ENCODE data around the gene KLHL29.
A peak's percentile ranks its signal among the peaks of the same experiment; 100 is the strongest.
"Not testable (repeated sequence)": the region's sequence is repeated elsewhere in the genome, so short reads cannot be mapped to it uniquely, and the experiment has no call there.

Gene KLHL29

DNA sequence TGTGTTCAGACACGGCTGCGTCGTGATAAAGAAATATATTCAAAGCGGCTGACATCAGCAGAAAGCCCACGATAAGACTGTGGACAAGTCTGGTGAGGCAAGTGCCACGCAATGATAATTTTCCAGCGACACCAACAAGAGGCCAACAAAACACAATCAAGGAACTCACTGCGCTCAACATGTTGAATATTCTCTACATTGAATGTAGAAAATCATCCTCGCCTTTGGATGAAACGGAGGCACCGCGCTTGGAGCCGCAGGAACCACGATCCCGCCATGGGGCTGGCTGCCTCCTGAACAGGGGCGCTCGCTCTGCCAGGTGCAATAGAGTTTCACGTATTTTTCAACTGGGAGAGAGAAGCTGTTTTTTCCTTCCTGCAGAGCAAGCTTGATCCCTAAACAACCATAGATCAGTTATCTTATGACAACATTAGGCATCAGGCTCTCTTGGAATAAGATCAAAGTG lies 321.7 kb downstream of the KLHL29 start:
- no peak for DNase-seq

GRCh38 chr2:23707096-23707495 lies 322.1 kb downstream of the KLHL29 start:
- no peak for DNase-seq

- DNase-seq, result no peak
These were observed 323.8 kb downstream of the KLHL29 start for GRCh38 chr2:23708771-23709170.

GRCh38 chr2:23709311-23709710 lies 324.3 kb downstream of the KLHL29 start:
- no peak for DNase-seq

DNA sequence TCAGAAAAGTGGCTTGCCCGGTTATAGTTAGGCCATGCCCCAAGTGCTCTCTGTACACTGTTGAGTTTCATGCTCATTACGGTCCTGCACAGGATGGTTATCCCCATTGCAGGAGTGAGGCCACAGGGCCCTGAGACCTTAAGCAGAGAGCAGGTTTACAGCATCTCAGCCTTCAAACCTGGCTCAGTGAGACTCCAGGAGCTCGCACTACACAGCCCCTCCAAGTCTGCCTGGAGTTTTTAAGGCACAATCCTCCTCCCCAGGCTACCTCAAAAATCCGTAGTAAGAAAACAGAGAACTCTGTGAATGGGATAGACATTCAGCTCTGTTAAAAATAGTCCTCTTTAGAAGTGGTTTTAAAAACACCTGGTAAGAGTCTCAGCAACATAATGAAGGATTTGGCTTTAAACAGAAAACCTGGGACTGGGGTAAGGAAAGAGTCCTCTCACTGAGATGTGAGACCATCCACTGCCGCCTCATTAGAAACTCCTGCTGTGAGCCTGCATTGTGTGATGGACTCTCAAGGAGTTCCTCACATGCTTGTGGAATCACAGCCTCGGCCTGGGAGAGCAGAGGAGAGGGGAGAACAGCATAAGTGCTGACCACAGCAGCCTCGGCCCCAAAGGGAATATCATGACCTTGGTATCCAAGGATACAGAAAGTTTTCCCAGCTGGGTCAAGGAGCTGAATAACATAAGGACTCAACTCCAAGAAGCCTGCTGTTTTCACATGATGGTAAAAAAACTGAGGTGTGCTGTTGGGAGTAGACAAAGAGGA lies 327.2 kb downstream of the KLHL29 start:
- DNase-seq, result no peak

DNA sequence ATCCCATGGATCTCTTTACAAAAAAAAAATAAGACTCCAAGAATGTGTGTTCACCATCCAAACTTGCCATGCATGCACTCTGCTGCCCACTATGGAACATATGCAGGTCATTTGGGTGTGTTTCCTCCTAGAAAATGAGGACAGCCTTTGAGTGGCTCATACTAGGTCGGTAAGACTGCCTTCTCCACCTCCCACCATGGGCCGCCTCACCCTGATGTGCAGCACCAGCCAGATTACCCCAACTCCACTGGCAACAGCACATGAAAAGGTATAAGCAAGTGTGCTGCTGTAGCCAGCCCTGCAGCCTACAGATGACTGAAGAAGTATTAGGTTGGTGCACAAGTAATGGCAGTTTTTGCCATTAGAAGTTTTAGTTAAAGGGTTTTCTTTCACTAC lies 327.8 kb downstream of the KLHL29 start:
- DNase-seq, result no peak

GRCh38 chr2:23713351-23713750 lies 328.4 kb downstream of the KLHL29 start:
- DNase-seq, result no peak

GRCh38 chr2:23718931-23719700 lies 334.1 kb downstream of the KLHL29 start:
- no peak for DNase-seq

DNA sequence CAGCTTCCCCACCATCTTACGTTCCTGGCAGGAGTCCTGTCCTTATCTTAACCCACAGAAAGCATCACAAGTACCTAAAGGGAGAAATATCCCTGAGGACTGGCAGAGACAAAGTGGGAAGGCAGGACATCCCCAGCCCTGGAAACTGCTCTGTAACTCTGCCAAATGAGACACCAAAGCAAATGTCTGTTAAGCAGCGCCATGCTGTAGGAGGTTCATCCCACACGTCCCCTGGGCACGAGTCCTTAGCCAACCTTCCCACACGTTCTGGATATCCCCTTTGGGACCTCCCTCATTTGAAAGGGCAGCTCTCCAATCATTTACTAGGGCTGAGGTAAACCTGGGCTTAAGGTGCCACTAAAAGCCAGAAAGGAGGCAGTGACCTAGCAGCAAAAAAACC lies 334.7 kb downstream of the KLHL29 start:
- no peak for DNase-seq

- no peak for DNase-seq
These were observed 335.9 kb downstream of the KLHL29 start for GRCh38 chr2:23720705-23721453.

DNA sequence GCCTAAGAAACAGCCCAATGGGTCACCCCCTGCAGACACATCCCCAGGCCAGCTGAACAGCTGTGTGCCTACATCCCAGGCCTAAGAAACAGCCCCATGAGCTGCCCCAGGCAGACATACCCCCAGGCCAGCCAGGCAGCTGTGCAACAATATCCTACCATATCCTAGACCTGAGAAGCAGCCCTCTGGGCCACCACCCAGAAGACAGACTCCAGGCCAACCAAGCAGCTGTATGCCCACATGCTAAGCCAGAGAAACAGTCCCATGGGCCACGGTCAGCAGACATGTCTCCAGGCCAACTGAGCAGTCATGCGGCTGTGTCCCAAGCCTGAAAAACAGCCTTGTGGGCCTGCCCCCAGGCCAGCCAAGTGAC lies 336.5 kb downstream of the KLHL29 start:
- DNase-seq, result no peak

DNA sequence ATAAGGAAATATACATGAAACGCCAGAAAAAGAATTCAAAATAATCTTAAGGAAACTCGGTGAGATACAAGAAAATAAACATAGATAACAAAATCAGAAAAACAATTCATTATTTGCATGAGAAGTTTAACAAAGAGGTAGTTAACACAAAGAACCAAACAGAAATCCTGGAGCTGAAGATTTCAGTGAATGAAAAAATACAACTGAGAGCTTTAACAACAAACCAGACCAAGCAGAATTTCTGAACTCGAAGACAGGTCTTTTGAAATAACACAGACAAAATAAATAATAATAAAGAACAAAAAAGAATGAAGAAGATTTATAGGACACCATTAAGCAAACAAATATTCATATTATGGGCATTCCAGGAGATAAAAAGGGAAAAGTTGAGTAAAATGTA lies 337.3 kb downstream of the KLHL29 start:
- no peak for DNase-seq

GRCh38 chr2:23723029-23723428 lies 338.1 kb downstream of the KLHL29 start:
- DNase-seq, result not testable (repeated sequence)

DNA sequence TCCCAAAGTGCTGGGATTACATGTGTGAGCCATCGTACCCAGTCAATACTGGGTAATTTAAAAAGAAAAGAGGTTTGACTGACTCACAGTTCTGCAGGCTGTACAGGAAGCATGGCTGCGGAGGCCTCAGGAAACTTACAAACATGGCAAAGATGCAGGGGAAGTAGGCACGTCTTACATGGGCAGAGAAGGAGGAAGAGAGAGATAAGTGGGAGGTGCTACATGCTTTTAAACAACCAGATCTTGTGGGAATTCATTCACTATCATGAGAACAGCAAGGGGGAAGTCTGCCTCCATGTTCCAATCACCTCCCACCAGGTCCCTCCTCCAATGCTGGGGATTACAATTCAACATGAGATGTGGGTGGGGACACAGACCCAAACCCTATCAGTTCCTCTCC lies 349.4 kb downstream of the KLHL29 start:
- peak; percentile 39 for DNase-seq

GRCh38 chr2:23736783-23737182 lies 351.8 kb downstream of the KLHL29 start:
- DNase-seq, result not testable (repeated sequence)

- DNase-seq, result no peak
These were observed 360.2 kb downstream of the KLHL29 start for GRCh38 chr2:23745068-23745725.

- no peak for DNase-seq
These were observed 360.7 kb downstream of the KLHL29 start for GRCh38 chr2:23745726-23746105.

DNA sequence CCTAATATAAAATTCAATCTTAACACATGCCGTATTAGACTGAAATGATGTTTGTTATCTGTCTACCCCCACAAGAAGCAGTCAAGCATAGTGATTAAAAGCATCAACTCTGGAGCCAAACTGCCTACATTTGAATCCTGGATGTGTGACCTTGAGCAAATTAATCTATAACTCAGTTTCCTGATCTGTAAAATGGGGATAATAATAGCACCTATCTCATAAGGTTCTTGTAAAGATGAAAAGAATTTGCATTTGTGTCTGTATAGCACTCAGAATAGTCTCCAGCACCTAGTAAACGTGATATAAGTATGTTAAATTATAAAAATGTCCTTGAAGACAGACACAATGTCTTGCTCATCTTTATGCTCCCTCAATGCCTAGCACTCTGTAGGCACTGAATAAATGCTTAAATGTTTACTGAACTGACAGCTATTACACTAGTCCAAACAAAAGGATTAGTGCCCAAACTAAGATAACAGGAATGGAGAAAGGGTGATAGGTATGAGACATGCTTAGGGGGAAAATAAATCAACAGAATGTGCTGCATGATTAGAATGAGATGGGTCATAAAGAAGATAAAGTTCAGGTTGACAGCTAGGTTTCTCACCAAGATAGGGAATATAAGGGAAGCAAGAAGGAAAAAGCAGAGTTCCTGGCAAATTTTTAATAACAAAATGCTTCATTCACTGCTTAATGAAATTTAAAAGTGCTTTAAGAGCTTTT lies 361.3 kb downstream of the KLHL29 start:
- no peak for DNase-seq

DNA sequence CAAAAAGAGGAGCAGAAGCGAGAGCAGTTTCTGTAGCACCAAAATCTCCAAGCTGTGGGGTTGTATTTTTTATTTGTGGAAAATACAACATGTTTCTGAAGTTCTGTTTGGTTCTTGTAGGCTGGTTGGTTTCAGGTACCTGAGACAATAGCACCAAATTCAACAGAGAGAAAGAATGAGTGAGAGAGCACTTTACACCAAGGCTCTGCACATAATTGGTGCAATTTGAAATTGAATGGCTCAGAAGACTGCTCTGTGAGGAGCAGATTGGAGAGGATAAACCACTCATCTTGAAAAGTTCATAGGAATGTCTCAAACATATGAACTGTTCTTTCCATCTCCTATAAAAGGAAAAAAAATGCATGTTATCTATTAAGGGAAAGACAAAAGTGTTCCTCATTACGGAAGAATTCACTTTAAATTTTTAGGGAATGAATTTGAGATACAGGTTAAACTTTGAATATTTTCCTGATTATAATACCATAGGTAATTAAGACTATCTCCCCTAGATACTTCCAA lies 366.8 kb downstream of the KLHL29 start:
- no peak for DNase-seq

DNA sequence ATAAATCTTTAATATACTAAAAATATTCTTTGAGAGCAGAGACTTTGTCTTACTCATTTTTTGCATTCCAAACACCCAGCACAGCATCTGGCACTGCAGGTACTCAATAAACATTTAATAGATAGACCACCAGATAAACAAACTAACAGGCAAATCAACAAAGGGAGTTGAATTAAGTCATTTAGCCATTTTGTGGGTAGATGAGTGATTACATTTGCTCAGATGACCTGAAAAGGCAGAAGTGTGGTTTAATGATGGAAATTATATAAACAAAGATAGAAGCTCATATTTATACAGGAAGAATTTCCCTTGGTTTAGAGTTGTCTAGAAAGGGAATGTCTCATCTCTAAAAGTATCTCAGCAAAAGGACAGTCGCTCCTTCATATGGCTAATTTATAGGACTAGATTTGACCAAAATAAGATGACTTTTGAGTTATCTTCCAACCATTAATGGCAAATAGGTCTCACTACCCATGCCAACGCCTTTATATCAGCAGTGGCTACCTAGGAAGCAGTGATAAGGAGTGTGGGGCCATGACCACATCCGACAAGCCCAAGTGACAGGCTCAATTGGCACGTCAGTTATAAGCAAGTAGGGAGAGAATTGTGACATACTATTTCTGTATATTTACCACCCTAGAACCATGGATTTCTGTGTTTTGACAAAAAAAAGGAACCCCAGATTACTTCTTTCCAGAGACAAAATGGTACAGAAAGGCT lies 368.5 kb downstream of the KLHL29 start:
- no peak for DNase-seq

DNA sequence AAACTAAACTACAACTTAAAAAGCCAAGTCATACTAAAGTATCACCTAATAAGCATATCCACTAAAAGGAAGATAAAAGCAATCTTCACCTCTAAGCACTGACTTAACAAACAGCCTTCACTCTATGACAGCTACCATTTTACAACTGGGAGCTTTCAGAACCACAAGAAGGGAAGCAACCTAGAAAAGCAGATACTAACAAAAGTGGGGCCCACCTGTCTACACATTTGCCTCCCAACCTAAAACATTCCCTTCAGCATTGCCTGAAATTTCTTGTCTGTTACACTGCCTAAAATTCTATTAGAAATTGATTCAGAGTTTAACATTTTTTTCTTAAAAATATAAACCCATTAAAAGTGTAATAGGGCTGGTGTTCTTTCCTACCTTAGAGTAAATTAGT lies 370.0 kb downstream of the KLHL29 start:
- DNase-seq, result no peak

Data from inflammatory macrophage treated with lipopolysaccharide for 4 hours (primary cell).